ENCODE data around the gene CDC42SE2.

DNA sequence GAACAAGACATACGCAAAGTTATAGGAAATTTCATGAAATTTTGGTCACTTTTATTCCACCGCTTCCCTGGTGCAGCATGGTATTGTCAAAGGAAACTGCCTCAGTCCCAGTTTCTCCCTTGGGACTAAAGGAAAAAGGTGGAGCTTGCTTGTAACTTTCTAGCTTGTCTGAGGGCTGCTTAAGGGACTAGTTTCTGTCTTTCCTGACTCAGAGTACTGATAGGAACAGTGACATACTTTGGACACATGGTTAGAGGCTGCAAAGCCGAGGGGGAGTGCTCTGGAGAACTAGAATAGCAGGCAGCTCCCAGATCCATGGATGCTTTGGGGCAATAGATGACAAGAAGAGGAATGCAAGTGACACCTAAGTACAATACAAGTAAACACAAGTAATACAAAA lies 136.7 kb downstream of the CDC42SE2 start:
- TF ChIP-seq, protein P1, sequence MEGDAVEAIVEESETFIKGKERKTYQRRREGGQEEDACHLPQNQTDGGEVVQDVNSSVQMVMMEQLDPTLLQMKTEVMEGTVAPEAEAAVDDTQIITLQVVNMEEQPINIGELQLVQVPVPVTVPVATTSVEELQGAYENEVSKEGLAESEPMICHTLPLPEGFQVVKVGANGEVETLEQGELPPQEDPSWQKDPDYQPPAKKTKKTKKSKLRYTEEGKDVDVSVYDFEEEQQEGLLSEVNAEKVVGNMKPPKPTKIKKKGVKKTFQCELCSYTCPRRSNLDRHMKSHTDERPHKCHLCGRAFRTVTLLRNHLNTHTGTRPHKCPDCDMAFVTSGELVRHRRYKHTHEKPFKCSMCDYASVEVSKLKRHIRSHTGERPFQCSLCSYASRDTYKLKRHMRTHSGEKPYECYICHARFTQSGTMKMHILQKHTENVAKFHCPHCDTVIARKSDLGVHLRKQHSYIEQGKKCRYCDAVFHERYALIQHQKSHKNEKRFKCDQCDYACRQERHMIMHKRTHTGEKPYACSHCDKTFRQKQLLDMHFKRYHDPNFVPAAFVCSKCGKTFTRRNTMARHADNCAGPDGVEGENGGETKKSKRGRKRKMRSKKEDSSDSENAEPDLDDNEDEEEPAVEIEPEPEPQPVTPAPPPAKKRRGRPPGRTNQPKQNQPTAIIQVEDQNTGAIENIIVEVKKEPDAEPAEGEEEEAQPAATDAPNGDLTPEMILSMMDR (IDR thresholded peaks at IDR 0.05; ENCODE audit: insufficient read depth, low read depth, low read length), result no peak
- no peak for TF ChIP-seq EZH2 (IDR thresholded peaks at IDR 0.05; ENCODE audit: insufficient read depth, low read length)
